HAP-1 (cell line): ENCODE results near the gene CYP4F12.

Experiments used
- DNase-seq, 2 experiments: peaks; one replicate each; pipeline ENCODE4 v3.0.0-alpha.2; 2016 to 2020; ENCODE audit warnings: low spot score in 2 of 2
- H3K27me3 ChIP-seq: fragments of 250-450 bp; sonication (Bioruptor Pico); 2 replicates; pipeline ENCODE4 v1.5.1; 2020; ENCODE audit warnings: low read depth, mild to moderate bottlenecking, moderate library complexity
- H3K36me3 ChIP-seq: fragments of 250-450 bp; sonication (Bioruptor Pico); replicated peaks from 2 replicates; pipeline ENCODE4 v1.5.1; 2020; ENCODE audit warnings: mild to moderate bottlenecking
- H3K4me1 ChIP-seq: fragments of 250-450 bp; sonication (Bioruptor Pico); 2 replicates; pipeline ENCODE4 v1.5.1; 2020; ENCODE audit warnings: mild to moderate bottlenecking
- H3K4me3 ChIP-seq: fragments of 250-450 bp; sonication (Bioruptor Pico); 2 replicates; pipeline ENCODE4 v1.5.1; 2020; ENCODE audit warnings: mild to moderate bottlenecking, moderate library complexity
- H3K9me3 ChIP-seq: fragments of 250-450 bp; sonication (Bioruptor Pico); 2 replicates; pipeline ENCODE4 v1.5.1; 2020; ENCODE audit warnings: mild to moderate bottlenecking, moderate library complexity
- in situ Hi-C: fragments of 300-500 bp; cut with MboI; formaldehyde crosslinking; loops from 3 replicates; pipeline ENCODE4 v1.14.3; 2020; ENCODE audit warnings: low sequenced_read_pairs, inconsistent platforms, mixed read lengths

CYP4F12 gene, protein sequence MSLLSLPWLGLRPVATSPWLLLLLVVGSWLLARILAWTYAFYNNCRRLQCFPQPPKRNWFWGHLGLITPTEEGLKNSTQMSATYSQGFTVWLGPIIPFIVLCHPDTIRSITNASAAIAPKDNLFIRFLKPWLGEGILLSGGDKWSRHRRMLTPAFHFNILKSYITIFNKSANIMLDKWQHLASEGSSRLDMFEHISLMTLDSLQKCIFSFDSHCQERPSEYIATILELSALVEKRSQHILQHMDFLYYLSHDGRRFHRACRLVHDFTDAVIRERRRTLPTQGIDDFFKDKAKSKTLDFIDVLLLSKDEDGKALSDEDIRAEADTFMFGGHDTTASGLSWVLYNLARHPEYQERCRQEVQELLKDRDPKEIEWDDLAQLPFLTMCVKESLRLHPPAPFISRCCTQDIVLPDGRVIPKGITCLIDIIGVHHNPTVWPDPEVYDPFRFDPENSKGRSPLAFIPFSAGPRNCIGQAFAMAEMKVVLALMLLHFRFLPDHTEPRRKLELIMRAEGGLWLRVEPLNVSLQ

DNA sequence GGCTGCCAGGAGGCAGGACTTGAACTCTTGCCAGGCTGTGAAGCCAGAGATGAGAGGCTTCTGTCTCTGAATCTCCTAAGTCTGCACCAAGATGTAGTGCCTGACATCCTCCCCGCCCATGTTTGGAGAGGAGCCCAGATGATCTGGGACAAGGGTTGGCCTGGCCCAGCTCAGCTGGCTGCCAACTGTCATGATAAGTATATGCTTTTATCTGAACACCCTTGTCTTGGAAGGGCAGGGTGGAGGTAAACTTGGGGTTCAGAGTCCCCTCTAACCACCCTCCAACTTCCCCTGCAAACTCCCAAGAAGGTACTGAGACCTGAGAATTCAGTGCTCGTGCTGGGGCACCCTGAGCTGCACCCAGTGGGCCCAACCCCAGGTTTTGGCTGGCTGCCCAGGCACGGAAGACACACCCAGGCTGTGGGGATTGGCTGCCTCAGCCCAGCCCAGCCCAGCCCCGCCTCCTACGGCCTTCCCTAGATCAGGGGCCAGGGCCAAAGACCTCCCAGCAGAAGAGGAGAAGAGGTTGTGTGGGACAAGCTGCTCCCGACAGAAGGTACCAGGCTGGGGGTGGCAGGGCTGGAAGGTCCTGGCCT is at the start of gene CYP4F12:
TSS of gene CYP4F12 (plus strand) at position 508 of the 596 bp plus-strand sequence. CDS start 443 bp downstream, outside the sequence.
- no peaks in the 10 kb centered on the region for H3K4me1 ChIP-seq
- peak in 1 of 2 experiments; percentile 40 for DNase-seq
- in situ Hi-C loops = no loop called here
- no peaks in the 10 kb centered on the region for H3K27me3 ChIP-seq
- H3K9me3 ChIP-seq = no peaks in the 10 kb centered on the region
- no peaks in the 10 kb centered on the region for H3K36me3 ChIP-seq
- no peak within 1 kb of the TSS for H3K4me3 ChIP-seq

DNA sequence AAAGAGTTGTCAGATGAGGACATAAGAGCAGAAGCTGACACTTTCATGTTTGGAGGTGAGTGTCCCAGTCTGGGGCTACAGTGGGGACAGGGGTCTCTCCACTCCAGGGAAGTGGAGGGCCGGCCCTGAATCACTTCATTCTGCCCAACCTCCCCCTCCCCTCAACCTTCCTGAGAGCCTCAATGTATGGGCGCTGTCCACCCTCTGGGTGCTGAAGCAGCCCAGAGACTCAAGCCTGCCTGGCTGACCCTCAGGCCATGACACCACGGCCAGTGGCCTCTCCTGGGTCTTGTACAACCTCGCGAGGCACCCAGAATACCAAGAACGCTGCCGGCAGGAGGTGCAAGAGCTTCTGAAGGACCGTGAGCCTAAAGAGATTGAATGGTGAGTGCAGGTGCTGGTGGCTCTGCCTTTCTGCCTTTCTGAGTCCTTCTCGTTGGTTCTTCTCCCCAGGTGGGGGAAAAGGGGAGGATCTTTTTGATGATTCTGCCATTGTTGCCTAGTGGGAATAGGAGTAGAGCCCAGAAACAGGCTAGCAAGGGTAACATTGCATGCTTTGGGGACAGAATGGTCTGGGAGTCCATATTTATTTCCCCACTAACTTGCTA is 49.1 kb upstream of the CYP4F12 start:
- H3K9me3 ChIP-seq = no peaks in the 10 kb centered on the region
- no peak overlapping the region for H3K4me3 ChIP-seq
- peak in 1 of 2 experiments; percentile 50 for DNase-seq
- in situ Hi-C loops = loop anchor here (10.0 kb wide), 1 partner anchor 551 kb away; the partner anchor contains the start of gene CIB3
- H3K4me1 ChIP-seq = no peaks in the 10 kb centered on the region
- H3K27me3 ChIP-seq = no peaks in the 10 kb centered on the region
- H3K36me3 ChIP-seq = no peaks in the 10 kb centered on the region

DNA sequence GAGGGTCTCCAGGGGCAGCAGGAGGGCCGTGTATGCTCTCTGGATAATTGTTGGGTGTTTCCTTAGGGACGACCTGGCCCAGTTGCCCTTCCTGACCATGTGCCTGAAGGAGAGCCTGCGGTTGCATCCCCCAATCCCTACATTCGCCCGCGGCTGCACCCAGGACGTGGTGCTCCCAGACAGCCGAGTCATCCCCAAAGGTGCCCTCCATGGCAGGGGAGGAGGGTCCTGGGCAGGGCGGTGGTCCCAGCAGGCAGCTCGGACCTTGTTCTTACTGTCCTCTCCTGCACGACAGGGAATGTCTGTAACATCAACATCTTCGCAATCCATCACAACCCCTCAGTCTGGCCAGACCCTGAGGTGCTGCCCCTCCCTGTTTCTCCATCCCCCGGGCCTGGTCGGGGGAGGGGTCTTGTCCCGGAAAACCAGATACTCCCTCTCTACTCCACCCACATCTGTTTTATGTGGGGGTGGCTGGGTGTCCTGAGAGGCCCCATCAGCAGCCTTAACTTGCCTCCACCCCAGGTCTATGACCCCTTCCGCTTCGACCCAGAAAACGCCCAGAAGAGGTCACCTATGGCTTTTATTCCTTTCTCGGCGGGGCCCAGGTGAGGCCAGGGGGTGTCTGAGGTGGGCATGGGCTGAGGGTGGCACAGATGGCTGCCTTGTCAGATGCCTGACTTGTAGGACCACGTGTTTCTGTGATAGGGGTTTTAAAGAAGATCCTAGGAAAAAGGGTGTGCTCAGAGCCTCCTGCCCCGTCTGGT is 44.5 kb upstream of the CYP4F12 start:
- no peaks in the 10 kb centered on the region for H3K9me3 ChIP-seq
- H3K4me1 ChIP-seq = no peaks in the 10 kb centered on the region
- no peak overlapping the region for H3K4me3 ChIP-seq
- no peaks in the 10 kb centered on the region for H3K36me3 ChIP-seq
- in situ Hi-C loops = loop anchor here (10.0 kb wide), 1 partner anchor 546 kb away; the partner anchor contains the start of gene CIB3
- H3K27me3 ChIP-seq = no peaks in the 10 kb centered on the region
- no peak for DNase-seq

DNA sequence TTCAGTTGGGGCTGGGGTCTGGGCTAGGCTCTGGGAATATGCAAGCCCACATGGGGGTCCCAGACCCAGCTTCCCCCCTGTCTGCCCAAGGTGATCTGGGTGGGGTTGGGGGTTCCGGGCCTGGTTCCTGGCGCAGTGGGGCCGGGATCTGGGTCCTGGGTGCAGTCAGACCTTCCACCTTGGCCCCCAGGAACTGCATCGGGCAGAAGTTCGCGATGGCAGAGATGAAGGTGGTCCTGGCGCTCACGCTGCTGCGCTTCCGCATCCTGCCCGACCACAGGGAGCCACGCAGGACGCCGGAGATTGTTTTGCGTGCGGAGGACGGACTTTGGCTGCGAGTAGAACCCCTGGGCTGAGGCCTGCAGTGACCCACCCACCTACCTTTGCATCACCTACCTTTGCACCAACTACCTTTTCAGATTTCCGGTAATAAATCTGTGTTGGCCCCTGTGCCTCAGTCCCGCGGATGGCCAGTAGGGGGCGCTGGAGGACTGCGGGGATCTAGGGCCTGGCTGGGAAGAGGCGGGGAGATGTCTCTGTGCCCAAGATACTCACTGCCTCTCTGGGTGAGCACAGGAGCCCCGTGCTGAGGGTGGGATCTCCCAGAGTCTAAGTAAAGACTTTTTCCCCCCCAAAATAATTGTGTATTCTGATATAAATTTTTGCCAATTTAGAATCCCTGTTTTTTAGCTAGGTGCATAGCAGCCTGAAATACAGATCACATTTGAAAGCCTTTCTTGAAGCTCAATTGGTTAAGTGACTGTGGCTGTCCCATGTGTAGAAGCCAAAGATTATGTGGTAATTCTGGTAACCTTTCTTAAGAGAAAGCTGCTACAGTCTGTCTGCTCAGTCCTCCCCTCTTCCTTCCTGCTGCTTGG is 43.6 kb upstream of the CYP4F12 start:
- H3K36me3 ChIP-seq = no peaks in the 10 kb centered on the region
- in situ Hi-C loops = loop anchor here (10.0 kb wide), 1 partner anchor 546 kb away; the partner anchor contains the start of gene CIB3
- H3K4me3 ChIP-seq = no peak overlapping the region
- no peaks in the 10 kb centered on the region for H3K4me1 ChIP-seq
- peak; percentile 32 to 88 for DNase-seq
- H3K27me3 ChIP-seq = no peaks in the 10 kb centered on the region
- no peaks in the 10 kb centered on the region for H3K9me3 ChIP-seq

DNA sequence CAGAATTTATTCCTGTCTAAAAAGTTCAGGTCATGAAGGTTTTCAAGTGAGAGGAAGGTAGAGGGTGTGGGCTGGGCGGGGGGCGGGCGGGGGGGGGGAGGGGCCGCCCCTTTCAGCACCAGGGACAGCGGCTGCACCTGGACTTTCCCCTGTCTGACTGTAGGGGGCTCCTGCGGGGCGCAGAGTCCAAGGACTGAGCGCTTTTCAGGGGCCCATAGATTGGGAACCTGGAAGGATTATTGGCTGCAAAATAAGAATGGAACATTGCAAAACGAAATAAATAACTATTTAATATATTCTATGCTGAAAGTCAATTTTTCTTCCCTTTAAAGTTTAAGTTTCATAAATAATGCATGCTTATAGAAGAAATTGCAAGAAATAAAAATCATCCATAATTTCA is 41.1 kb upstream of the CYP4F12 start:
- Histone ChIP-seq H3K4me3 (no peak overlapping the region), H3K9me3 (no peaks in the 10 kb centered on the region), H3K36me3 (no peaks in the 10 kb centered on the region), H3K4me1 (no peaks in the 10 kb centered on the region), H3K27me3 (no peaks in the 10 kb centered on the region)
- in situ Hi-C loops = no loop called here
- peak; percentile 8 to 59 for DNase-seq

DNA sequence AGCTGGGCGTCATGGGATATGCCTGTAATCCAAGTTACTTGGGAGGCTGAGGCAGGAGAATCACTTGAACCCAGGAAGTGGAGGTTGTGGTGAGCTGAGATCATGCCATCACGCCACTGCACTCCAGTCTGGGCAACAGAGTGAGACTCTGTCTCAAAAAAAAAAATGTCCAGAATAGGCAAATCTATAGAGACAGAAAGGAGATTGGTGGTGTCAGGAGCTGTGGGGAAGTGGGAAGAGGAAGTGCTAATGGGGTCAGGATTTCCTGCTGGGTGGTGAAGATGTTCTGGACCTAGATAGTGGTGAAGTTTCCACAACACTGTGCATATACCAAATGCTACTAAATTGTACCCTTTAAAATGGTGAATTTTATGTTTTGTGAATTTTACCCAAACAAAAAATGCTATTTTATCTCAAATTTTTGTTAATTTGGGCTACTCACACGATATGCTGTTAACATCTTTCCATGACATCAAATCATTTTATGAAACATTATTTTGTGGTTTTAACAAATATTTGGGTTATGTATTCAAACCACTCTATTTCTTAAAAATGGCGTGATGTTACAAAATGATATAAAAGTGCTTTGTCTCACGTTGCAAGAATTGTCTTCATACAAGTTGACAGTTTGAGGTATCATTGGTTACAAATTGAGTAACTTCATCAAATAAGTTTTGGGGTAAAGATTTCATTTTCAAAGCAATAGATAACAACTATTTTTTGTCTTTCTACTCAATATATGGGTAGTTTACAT is 39.6 kb upstream of the CYP4F12 start:
- no peaks in the 10 kb centered on the region for H3K4me1 ChIP-seq
- no peaks in the 10 kb centered on the region for H3K36me3 ChIP-seq
- no peaks in the 10 kb centered on the region for H3K27me3 ChIP-seq
- in situ Hi-C loops = no loop called here
- no peaks in the 10 kb centered on the region for H3K9me3 ChIP-seq
- no peak overlapping the region for H3K4me3 ChIP-seq
- DNase-seq = no peak

DNA sequence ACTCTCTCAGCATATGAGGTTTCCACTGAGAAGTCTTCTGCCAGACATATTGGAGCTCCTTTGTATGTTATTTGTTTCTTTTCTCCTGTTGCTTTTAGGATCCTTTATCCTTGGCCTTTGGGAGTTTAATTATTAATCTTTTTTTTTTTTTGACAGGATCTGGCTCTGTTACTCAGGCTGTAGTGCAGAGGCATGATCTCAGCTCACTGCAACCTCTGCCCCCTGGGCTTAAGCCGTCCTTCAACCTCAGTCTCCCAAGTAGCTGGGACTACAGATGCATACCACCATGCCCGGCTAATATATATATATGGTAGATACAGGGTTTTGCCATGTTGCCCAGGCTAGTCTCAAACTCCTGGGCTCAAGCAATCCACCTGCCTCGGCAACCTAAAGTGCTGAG is 38.8 kb upstream of the CYP4F12 start:
- no peaks in the 10 kb centered on the region for H3K36me3 ChIP-seq
- no peaks in the 10 kb centered on the region for H3K9me3 ChIP-seq
- no peaks in the 10 kb centered on the region for H3K27me3 ChIP-seq
- no peaks in the 10 kb centered on the region for H3K4me1 ChIP-seq
- H3K4me3 ChIP-seq = no peak overlapping the region
- no peak for DNase-seq
- in situ Hi-C loops = no loop called here

DNA sequence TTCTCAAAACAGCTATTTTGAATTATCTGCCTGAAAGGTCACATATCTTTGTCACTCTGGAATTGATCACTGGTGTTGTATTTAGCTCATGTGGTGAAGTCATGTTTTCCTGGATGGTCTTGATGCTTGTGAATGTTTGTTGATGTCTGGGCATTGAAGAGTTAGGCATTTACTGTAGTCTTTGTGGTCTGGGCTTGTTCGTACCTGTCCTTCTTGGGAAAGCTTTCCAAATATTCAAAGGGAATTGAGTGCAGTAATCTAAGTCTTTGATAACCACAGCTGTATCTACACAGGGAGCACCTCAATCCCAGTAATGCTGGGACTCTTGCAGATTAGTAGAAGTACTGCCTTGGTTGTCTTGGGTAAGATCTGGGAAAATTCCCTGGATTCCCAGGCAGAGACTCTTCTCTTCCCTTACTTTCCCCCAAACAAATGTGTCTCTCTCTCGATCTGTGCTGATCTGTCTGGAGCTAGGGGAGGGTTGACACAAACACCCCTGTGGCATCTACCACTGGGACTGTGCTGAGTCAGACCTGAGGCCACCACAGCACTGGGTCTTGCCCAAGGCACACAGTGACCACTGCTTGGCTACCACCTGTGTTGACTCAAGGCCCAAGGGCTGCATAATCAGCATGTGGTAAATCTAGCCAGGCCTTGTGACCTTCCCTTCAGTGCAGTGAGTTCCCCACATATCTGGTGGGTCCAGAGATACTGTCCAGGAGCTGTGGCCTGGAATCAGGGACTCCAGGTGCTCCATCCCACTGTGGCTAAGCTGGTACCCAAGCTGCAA is 37.7 kb upstream of the CYP4F12 start:
- no peaks in the 10 kb centered on the region for H3K27me3 ChIP-seq
- H3K4me1 ChIP-seq = no peaks in the 10 kb centered on the region
- H3K9me3 ChIP-seq = no peaks in the 10 kb centered on the region
- no peak overlapping the region for H3K4me3 ChIP-seq
- H3K36me3 ChIP-seq = no peaks in the 10 kb centered on the region
- DNase-seq = no peak
- in situ Hi-C loops = no loop called here

DNA sequence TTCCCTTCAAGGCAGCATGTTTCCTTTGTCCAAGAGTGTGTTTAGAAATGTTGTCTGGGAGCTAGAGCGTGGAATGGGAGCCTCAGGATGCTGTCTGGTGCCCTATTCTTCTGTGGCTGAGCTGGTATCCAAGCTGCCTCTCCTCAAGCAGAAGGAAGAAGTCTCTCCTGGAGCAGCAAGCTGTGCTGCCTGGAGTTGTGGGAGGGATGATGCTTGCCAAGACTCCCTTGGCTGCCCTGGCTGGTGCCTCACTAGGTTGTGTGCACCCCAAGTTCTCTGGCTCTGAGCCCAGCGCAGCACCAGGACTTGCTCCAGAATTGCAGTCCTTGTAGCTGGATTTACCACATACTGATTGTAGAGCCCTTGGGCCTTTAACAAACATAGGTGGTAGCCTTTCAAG is 36.9 kb upstream of the CYP4F12 start:
- H3K4me1 ChIP-seq = no peaks in the 10 kb centered on the region
- H3K4me3 ChIP-seq = no peak overlapping the region
- no peaks in the 10 kb centered on the region for H3K36me3 ChIP-seq
- H3K27me3 ChIP-seq = no peaks in the 10 kb centered on the region
- in situ Hi-C loops = no loop called here
- DNase-seq = no peak
- H3K9me3 ChIP-seq = no peaks in the 10 kb centered on the region

DNA sequence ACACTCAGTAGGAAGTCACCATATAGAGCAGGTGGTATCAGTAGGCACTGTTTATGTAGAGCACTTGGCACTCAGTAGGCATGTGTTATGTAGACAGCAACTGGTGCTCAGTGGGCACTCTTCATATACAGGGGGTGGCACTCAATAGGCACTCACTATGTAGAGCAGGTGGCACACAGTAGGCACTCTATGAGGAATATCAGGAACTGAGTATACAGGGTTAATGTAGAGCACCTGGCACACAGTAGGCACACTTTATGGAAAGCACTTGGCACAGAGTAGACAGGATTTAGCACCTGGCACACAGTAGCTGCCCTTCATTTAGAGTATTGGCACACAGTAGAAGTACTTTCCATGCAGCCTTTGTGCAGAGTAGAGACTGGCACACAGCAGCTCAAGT is 33.3 kb upstream of the CYP4F12 start:
- DNase-seq = no peak
- H3K9me3 ChIP-seq = no peaks in the 10 kb centered on the region

DNA sequence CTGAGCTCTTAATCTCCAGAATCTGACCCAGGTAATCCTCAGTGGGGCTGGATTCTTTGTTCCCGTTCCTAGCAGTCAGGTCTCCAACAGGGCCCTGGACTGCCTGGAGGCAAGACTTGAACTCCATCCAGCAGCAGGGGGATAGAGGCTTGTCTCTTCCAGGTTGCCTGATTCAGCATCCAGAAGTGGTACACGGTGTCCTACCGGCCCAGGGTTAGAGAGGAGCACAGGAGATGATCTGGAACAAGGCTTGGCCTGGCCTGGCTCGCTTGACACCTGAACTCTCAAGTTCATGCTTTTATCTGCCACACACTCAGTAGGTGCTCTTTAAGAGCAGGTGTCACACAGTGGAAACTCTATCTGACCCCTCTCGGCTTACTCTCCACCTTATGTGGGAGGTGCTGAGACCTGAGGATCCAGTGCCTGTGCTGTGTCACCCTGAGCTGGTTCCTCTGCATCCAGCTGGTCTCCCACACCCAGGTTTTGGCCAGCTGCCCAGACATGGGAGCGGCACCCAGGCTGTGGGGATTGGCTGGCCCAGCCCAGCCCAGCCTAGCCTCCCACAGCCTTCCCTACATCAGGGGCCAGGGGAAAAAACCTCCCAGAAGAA is 32.5 kb upstream of the CYP4F12 start, which contains the start of gene CYP4F3:
TSS of gene CYP4F3 (plus strand) at position 604 of the 610 bp plus-strand sequence. CDS start 519 bp downstream, outside the sequence.
- peak in 1 of 2 experiments; percentile 48 for DNase-seq
- H3K27me3 ChIP-seq = no peaks in the 10 kb centered on the region
- H3K36me3 ChIP-seq = no peaks in the 10 kb centered on the region
- H3K4me1 ChIP-seq = no peaks in the 10 kb centered on the region
- in situ Hi-C loops = no loop called here
- no peak within 1 kb of the TSS for H3K4me3 ChIP-seq
- H3K9me3 ChIP-seq = no peaks in the 10 kb centered on the region

More for the DNA sequence above, 33.3 kb upstream of the CYP4F12 start:
- Histone ChIP-seq H3K36me3 (no peaks in the 10 kb centered on the region), H3K27me3 (no peaks in the 10 kb centered on the region), H3K4me3 (no peak overlapping the region), H3K4me1 (no peaks in the 10 kb centered on the region)
- in situ Hi-C loops = no loop called here
